GM10266 (cell line): ENCODE data around the gene ACOX3.

Experiments
- DNase-seq: peaks from one replicate; pipeline ENCODE4 v3.0.0; 2012; ENCODE audit errors: extremely low spot score
- TF ChIP-seq, protein P1 (sequence below): IDR thresholded peaks from 2 replicates; pipeline ENCODE4 v1.5.1; 2012; ENCODE audit warnings: mild to moderate bottlenecking, low read depth; ENCODE audit not compliant: control insufficient read depth, insufficient read depth; ENCODE audit errors: missing control alignments

The ACOX3 gene

DNA sequence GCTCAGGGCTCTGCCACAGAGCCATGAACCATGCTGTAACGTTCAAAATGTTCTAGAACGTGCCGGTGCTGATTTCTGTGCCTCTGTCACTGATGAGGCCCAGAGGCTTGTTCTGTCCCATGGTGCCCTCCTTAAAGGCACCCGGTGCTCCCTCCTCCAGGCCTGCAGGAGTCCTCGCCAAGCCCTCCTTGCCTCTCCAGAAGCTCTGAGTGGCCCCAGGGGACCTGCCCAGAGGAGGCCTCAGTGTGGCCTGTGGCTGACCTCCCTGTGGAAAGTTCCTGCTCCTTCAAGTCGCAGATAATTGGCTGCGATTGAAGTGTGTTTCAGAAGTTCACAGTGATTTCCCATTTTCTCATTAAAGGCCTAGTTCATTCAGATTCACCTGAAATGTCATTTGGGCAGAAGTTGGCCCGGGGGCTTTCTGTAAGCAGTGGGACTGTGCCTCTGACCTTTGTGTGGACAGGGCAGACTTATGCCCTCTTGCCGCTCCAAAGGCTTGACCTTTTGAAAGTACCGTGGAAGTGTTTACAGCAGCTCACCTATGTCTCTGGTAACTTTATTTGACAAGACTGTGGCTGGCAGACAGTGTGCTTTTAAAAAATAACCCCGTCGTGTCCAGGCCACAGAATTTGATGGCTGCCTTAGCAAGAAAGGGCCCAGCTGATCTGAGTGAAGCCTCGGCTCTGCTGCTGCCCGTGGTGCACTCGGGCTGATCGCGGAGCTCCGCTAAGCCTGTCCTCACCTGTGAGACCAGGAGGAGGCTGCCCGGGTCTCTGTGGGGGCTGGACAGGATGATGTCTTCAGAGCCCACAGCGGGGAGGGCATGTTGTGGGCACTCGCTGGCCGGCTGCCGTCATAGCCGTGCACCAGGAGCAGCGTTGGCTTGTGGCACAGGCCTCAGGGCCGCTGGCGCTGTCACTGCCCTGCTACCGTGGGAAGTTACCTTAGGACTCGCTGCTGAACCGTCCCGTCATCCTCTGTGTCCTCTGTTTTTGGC lies 25.4 kb upstream of the ACOX3 start:
- DNase-seq: no peak
- TF ChIP-seq, protein P1, sequence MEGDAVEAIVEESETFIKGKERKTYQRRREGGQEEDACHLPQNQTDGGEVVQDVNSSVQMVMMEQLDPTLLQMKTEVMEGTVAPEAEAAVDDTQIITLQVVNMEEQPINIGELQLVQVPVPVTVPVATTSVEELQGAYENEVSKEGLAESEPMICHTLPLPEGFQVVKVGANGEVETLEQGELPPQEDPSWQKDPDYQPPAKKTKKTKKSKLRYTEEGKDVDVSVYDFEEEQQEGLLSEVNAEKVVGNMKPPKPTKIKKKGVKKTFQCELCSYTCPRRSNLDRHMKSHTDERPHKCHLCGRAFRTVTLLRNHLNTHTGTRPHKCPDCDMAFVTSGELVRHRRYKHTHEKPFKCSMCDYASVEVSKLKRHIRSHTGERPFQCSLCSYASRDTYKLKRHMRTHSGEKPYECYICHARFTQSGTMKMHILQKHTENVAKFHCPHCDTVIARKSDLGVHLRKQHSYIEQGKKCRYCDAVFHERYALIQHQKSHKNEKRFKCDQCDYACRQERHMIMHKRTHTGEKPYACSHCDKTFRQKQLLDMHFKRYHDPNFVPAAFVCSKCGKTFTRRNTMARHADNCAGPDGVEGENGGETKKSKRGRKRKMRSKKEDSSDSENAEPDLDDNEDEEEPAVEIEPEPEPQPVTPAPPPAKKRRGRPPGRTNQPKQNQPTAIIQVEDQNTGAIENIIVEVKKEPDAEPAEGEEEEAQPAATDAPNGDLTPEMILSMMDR: no peak

DNA sequence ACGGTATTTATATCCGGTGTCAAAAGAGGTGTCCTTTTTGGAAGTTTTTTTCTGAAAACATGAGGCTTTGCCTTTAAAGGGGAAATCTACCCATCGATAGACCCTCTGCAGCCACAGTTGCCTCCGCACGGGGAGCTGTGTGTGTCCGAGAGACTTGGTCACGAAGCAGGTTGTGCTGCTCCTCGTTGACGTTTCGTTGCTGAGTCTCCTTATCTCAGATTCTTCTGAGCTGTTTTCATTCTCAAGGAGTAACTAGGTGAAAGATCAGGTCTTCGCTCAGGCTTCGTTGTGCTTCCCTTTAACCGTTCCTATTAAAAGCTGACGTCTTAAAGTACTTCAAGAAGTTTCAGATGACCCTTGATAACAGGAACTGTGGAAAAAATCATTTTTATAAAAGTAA lies 23.9 kb upstream of the ACOX3 start:
- no peak for DNase-seq
- TF ChIP-seq, protein P1: no peak

DNA sequence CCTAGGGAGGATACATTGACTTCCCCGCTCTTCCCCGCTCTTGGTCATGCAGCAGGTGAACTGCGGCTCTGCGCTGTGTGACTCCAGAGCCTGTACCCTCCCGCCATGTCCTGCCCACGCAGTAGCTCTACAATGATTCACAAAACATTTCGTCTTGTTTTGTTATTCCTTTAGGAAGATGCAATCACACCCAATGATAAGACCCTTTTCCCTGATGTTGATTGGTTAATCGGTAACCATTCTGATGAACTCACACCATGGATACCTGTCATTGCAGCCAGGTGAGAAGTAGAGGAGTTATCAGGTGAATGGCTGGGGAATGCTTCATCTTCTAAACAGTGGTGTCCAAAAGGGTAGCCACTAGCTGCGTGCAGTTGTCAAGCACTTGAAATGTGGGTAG lies 23.3 kb upstream of the ACOX3 start:
- TF ChIP-seq, protein P1: no peak
- no peak for DNase-seq

DNA sequence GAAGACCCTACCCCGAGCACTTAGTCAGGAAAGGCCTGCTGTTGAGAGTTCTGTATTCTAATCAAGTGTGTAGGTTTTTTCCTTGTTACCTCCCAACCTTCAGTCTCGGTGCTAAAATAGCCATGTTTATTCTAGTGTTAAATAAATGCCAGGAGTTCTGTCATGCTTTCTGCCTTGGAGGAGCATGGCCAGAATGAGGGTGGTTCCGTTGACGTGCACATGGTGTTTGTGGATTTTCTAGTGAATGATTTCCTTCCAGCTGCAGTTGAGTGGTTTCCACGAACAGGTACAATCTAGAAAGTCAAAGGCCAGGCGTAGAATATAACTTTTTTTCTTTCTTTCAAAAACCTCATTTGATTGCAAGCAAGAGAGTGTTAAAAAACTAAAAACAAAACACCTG lies 21.1 kb upstream of the ACOX3 start:
- TF ChIP-seq, protein P1: no peak
- no peak for DNase-seq

DNA sequence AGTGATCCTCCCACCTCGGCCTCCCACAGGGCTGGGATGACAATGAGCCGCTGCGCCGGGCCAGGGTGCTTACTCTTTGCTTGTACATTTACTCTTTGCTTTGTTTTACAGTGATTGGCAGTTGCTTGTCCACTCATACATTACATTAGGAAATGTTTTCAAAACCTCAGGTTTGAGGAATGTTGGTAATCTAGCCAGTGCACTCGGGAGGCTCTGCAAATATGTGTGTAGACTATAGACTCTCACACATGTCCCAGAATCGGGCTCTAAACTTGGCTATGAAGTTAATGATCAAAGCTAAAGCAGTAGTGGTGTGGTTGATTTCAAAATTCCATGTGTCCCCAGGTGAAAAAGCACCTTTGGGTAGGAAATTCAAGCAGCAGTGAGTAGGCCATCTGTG lies 20.6 kb upstream of the ACOX3 start:
- no peak for DNase-seq
- TF ChIP-seq, protein P1: no peak

DNA sequence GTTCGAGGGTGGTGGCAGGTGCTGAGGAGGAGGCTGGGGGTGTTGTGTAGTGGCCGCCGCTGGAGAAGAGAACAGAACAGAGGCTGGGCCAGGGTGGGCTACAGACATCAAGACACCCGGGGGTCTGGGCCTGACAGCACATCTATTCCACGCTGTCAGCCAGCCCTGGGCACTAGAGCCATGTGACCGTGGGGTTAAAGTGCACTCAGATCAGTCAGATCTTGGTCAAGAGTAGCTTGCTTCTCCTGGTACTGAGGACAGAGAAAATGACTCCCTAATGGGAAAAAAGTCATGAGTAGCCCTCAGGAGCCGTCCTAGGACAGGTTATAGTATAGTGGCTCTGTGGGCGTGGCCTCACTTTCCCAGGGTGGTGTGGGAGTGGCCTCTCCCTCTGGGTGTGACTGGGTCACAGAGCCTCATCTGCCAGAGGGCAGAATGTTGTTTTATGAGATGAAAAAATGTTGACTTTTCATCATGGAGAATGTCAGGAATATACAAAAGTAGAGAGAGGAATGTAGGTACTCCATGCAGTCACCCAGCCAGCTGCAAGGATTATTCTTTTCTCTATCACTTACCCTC lies 19.4 kb upstream of the ACOX3 start:
- DNase-seq: no peak
- TF ChIP-seq, protein P1: no peak

DNA sequence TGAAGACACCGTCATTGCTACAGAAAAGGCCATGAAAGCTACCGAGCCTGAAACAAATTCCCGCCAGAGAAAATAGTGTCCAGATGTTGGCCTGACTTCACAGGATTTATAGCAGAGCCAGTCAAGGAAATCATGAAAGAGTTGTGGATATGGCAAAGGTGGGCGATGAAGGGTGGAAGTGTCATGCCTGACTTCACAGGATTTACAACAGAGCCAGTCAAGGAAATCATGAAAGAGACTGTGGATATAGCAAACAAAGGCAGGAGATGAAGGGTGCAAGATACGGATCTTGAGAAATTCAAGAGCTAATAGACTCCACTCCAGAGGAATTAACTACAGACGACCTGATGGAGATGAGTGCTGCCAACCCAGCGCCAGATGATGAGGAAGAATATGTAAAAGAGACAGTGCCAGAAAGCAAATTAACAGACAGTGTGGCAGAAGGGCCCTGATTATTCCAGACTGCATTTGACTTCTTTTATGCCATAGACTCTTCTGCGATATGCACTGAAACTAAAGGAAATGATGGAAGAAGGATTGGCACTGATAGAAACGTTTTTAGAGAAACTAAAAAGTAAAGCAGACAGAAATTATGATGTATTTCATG lies 17.2 kb upstream of the ACOX3 start:
- no peak for DNase-seq
- TF ChIP-seq, protein P1: no peak
